ENCODE results near the gene WDPCP.
A peak's percentile ranks its signal among the peaks of the same experiment; 100 is the strongest.
"Not testable (repeated sequence)": the region's sequence is repeated elsewhere in the genome, so short reads cannot be mapped to it uniquely, and the experiment has no call there.

The WDPCP gene

GRCh38 chr2:63192889-63193774 is 395.1 kb downstream of the WDPCP start:
- DNase-seq, result no peak

- DNase-seq, result no peak
Observed at GRCh38 chr2:63192169-63192888, 395.9 kb downstream of the WDPCP start.

DNA sequence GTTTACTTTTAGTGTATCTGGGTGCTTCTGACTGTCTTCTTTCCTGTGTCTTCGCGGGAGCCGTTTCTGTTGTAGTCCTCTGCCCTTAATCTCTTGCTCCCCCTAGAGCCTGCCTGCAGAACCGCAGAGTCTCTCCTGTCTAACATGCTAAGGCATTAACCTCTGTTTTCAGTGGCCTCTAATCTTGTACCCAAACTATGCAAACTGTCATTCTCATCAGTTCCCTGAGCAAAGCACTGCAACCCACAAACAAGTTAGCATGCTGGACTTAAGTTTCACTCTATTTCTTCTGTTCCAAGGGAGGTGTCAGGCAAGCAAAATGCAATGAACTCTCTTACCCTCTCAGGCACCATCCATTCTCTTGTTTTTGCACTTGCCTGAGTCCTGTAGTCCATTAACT is 399.3 kb downstream of the WDPCP start:
- DNase-seq, result no peak

- no peak for DNase-seq
Observed at GRCh38 chr2:63186331-63186730, 401.9 kb downstream of the WDPCP start.

DNA sequence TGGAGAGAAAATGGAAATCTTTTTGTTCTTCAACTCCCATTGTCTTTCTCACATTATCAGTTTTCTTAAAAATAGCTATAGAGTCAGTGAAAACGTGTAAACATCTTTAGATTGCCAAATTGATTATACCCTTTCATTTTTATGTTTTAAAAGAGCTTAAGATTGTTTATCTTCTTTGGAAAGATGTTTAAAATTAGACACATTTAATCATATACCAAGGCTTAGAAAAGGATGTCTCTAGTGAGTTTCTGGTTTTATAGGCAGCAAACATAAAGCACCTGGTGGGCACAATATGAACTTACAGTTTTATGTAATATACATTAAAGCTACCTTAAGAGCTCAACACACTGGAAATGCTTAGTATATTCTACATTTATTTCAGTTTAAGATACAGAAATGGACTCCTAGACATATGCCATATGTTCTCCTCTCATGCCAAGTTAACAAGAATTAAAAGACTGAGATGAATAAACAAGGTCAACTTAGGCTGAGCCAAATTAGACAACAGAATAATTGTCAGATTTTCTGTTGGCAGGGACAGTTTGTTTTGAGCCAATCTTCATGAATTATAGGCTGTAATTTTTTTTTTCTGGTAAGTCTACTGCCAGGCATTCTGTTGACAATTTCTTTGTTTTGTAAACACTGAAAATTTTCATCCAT is 425.0 kb downstream of the WDPCP start:
- no peak for DNase-seq

- DNase-seq, result no peak
Observed at GRCh38 chr2:63159262-63159661, 429.0 kb downstream of the WDPCP start.

GRCh38 chr2:63136683-63137082 is 451.6 kb downstream of the WDPCP start:
- DNase-seq, result not testable (repeated sequence)

DNA sequence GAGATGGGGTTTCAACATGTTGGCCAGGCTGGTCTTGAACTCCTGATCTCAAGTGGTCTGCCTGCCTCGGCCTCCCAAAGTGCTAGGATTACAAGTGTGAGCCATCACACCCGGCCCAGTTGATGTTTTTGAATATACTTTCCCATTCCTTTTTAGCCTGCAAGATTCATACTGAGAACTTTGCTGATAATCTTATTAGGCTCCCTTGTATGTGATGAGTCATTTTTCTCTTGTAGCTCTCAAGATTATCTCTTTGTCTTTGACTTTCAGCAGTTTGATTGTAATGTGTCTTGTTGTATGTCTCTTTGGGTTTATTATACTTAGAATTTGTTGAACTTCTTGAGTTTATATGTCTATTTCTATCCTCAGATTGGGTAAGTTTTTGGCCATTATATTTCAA is 456.3 kb downstream of the WDPCP start:
- DNase-seq, result no peak

DNA sequence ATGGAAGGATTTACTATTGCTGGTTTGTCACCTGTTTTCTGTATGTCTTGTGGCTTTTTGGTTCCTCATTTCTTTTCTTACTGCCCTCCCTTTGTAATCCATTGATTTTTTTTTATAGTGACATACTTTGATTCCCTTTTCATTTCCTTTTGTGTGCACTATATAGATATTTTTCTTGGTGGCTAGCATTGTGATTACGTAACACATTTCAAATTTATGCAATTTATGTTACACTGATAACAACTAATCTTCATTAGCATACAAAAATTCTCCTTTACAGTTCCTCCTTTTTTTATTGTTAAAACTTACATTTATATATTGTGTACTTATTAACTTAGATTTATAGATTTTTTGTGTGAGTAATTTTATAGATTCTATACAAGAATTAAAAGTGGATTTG is 457.1 kb downstream of the WDPCP start:
- no peak for DNase-seq

DNA sequence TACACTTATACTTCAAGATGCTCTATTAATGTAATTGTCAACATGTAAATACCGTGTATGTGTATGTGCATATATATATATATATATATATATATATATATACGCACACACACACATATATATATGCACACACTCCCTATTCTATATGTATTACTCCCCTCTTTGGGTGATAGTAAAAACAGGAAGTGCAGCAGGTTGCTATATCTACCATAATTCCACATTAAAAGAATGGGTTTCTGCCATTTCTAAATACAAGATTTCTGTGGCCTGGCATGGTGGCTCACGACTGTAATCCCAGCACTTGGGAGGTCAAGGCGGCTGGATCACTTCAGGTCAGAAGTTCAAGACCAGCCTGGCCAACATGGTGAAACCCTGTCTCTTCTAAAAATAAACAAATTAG is 460.7 kb downstream of the WDPCP start:
- no peak for DNase-seq

DNA sequence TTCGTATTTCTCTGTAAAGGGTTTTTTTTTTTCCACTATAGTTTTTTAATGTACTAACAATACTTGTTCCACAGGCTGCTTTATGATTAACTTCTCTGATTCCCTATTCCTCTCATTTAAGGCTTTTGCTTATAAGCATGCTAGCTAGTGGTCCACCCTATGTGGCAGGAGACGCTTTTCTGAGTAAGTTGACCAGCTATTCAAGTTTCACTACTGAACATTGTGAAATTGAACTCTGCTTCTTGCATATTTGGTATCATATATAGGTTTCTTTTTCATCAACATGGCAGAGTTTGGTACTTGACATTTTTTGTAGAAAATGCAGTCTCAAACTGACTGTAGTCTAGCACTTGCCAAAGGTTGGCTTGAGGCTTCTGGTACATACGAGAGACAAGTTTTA is 463.4 kb downstream of the WDPCP start:
- DNase-seq, result no peak

DNA sequence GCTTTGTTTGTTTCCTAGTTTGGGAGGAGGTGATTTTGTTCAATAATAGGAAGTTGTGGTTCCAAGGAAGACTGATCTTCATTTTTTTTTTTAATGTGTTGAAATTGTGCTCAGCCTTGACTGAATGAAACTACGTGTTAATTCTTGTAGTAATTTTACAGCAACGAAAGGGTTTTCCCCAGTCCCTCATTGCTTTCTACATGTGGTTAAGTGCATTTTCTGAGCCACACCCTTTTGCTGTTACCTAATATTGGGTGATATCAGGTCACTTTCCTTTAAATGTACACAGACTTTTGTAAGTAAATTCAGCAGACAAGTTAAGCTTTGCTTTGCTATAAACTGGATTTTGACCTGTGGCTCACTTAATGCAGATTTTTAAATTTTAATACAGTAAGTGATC is 464.1 kb downstream of the WDPCP start:
- peak; percentile 61 for DNase-seq

DNA sequence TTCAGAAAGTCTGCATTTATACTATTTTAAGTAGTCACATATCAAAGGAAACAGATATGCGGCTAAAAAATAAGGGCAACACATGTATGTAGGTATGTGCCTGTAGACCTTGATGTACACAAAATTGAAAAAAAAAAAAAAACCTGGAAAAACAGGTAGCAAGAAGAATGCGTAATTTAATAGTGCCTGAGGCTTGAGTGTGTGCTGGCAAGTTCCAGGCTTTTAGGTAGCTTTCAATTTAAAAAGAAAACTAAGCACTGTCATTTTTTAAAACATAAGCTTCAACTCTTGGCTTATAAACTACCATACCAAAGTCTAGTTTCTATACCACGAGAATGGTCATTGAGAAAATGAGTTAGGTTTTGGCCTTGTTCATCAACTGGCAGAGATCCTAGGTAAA is 465.4 kb downstream of the WDPCP start:
- no peak for DNase-seq

- no peak for DNase-seq
Observed at GRCh38 chr2:63121055-63121834, 467.0 kb downstream of the WDPCP start.

DNA sequence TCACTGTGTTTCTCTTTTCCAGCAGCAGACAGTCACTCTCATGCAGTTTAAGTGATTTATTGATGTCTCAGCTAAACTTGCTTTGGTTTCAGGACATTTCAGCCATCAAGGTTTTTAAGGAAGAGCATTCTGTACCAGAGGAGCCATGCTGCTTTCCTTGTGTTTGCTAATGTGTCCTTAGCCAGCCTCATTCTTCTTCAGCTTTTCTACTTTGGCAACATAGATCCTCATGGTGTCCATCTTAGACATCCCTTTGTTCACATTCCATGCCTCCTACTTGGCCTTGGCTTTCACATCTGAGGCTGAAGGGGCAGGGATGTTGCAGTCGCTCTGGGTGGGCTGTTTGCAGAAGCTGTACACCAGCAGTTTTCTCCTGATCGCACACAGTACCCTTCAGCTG is 469.5 kb downstream of the WDPCP start:
- DNase-seq, result no peak

DNA sequence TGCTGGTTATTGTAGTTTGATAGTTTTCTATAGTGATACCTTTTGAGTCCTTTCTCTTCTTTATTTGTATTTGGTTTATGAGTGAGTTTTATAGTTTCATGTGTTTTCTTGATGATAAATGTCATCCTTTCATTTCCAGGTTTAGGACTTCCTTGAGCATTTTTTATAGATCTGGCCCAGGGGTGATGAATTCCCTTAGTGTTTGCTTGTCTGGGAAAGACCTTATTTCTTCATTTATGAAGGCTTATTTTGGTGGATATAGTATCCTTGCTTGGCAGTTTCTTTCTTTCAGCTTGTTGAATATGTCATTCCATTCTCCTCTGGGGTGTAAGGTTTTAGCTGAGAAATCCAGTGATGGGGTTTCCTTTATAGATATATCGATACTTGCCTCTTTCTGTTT is 483.8 kb downstream of the WDPCP start:
- DNase-seq, result no peak

GRCh38 chr2:63101954-63102353 is 486.3 kb downstream of the WDPCP start:
- no peak for DNase-seq

GRCh38 chr2:63099032-63099431 is 489.2 kb downstream of the WDPCP start:
- no peak for DNase-seq

- no peak for DNase-seq
Observed at GRCh38 chr2:63096491-63096890, 491.8 kb downstream of the WDPCP start.

DNA sequence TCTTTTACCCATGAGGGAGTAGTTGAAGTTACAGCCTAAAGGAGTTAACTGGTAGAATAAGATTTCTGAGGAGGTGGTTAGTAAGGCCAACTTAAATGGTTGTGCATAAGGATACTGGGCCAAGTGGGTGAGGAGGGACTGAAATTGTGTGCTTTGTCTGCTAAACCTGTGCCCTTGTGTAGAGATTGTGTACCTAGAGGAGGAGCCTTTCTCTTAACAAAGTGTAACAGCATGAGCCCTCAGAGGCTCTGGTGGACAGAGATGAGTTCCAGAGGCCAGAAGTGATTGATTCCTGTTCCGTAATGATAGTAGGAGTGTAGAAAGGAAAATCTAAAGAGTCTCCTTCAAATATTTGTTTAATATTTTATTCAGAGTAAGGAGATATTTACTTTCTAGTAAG is 494.8 kb downstream of the WDPCP start:
- no peak for DNase-seq

DNA sequence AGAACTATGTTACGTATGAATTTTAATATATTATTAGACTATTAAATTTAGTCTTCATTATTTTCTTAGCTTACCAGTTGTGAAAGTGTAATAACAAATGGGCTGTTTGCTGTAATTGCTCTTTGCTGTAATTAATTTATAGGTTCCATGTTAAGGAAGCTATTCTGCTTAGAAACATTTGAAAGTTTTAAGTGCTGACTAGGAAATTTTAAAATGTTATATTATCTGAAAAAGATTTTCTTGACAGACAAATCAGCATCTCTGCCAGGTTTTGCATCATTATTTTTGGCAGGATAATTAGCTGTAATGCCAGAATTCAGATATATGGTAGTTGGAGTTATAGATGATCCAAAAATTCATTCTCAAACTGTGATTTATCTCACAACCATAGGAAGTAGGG is 495.4 kb downstream of the WDPCP start:
- DNase-seq, result no peak

DNA sequence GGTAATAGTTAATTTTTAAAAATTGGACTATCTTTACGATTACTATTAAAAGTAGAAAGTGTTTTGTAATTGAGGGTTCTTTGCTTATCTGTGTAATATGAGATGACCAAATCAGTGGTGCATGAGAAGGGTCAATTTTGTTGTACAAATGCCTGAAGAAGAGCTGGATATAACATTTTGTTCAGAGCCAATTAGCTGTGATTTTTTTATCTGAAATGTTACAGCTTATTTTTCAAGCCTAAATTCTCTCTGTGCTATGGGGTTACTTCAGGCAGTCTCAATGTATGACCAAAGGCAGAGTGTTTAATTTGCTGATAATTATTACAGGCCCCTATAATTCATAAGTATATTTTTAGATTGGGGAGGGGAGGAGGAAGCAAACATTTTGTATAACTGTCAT is 495.9 kb downstream of the WDPCP start:
- DNase-seq, result no peak

DNA sequence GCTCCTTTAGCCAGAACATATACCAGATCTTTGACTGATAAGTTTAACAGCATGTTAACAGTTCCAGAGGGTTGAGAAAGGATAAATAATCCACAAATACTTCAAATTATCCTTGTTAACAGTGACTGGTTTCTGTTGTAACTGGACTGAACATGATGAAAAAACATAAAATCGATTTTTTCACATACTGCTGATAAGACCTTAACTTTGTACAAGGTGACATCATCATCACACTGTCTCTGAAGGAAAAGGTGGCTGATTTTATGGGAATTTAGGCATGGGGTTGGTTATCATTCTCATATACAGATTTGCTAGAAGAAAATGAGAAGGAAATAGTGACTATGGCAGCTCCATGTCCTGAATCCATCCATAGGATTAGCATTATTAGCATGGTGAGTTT is 501.6 kb downstream of the WDPCP start:
- DNase-seq, result no peak

All from GF-D8 (cell line).